T-helper 17 cell (primary cell): Measurements from ENCODE around the gene PITPNC1. TPM values are rescaled to one million over a fixed set of nuclear protein-coding genes. Genes with fewer than 3 reads are reported as not detected.
"Not testable (repeated sequence)": the region's sequence is repeated elsewhere in the genome, so short reads cannot be mapped to it uniquely, and the experiment has no call there.

Source experiments
- ATAC-seq: fragments of 150-1000 bp; cut with Tn5 transposase; 2 replicates; pipeline ENCODE4 v1.10.0; 2021; ENCODE audit warnings: mild to moderate bottlenecking, moderate library complexity
- DNase-seq, 3 donors: peaks; one replicate each; pipeline versions ENCODE4 v3.0.0 to v3.0.0-alpha.2; 2020 to 2021
- H3K9me3 ChIP-seq: one replicate; pipeline ENCODE4 v1.7.0; 2013; ENCODE audit warnings: low read length, mild to moderate bottlenecking; ENCODE audit not compliant: control insufficient read depth, poor library complexity, severe bottlenecking
- H3K27ac Mint-ChIP-seq: one replicate; pipeline ENCODE4 v1.8.0; 2022; ENCODE audit warnings: mild to moderate bottlenecking, moderate library complexity, mixed read lengths
- H3K27me3 Mint-ChIP-seq: one replicate; pipeline ENCODE4 v1.8.0; 2022; ENCODE audit warnings: mixed read lengths
- H3K36me3 Mint-ChIP-seq: one replicate; pipeline ENCODE4 v1.8.0; 2022; ENCODE audit warnings: low read depth, mixed read lengths
- H3K4me1 Mint-ChIP-seq: one replicate; pipeline ENCODE4 v1.8.0; 2022; ENCODE audit warnings: mild to moderate bottlenecking, mixed read lengths
- H3K4me3 Mint-ChIP-seq: one replicate; pipeline ENCODE4 v1.8.0; 2022; ENCODE audit warnings: mild to moderate bottlenecking, moderate library complexity, mixed read lengths
- total RNA-seq, 4 donors: library from RNA in 2 of 4; stranded (reverse) in 2 of 4; gene quantifications; one replicate each; pipeline ENCODE4 v1.2.3 and lab custom pipeline; 2022 to 2026

PITPNC1 gene
- total RNA-seq, 2 donors from 2014 or later: 72.9 to 82.0 TPM

GRCh38 chr17:67485666-67486065 lies 108.6 kb downstream of the PITPNC1 start:
- Mint-ChIP-seq H3K36me3 (peaks cover 2% of the 10 kb centered on the region), H3K27me3 (no peaks in the 10 kb centered on the region), H3K27ac (no peak overlapping the region), H3K4me3 (no peak overlapping the region), H3K4me1 (peaks cover 36% of the 10 kb centered on the region)
- H3K9me3 ChIP-seq: no peaks in the 10 kb centered on the region
- ATAC-seq (no peak), DNase-seq (no peak)

DNA sequence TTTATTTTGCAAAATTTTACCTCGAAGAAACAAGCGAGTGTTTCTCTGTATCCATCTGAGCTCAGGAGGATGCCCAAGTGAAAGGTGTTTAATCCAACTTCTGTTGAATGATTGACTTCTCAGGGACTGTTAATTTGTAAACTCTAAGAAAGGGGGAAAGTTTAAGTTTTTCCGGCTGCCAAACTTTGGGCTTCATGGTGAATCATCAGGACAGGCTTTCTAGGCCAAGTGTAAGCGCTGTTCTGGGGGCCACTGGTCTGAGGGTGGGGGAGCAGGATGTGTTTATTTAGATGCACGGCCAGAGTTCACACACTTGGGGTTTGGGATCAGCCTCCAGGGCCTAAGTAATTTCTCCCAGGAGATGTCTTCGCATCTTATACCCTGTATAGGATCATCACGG lies 110.4 kb downstream of the PITPNC1 start:
- ATAC-seq (no peak), DNase-seq (no peak)
- Mint-ChIP-seq H3K4me3 (no peak overlapping the region), H3K27ac (peak overlapping the region; percentile 79), H3K27me3 (no peaks in the 10 kb centered on the region), H3K36me3 (peaks cover 2% of the 10 kb centered on the region), H3K4me1 (peaks cover 37% of the 10 kb centered on the region)
- H3K9me3 ChIP-seq: no peaks in the 10 kb centered on the region

DNA sequence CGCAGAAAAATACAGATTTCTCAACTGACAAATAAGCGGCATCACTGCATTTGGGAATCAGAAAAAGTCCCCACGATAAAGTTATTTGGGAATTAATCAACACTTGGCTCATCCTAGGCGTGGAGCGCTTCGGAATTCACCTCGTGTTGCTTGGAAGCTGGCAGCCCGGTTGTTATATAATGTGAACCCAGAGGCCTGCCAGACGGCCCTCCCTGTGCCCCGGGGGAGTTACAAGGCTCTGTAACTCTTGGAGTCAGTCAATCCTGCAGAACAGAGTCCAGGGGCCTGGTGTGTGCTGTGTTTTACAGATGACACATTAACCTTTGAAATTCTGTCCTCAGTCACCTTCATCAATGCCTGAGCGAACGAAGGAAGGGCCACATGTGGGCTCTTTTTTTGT lies 111.1 kb downstream of the PITPNC1 start:
- Mint-ChIP-seq H3K4me1 (peaks cover 39% of the 10 kb centered on the region), H3K27ac (no peak overlapping the region)

DNA sequence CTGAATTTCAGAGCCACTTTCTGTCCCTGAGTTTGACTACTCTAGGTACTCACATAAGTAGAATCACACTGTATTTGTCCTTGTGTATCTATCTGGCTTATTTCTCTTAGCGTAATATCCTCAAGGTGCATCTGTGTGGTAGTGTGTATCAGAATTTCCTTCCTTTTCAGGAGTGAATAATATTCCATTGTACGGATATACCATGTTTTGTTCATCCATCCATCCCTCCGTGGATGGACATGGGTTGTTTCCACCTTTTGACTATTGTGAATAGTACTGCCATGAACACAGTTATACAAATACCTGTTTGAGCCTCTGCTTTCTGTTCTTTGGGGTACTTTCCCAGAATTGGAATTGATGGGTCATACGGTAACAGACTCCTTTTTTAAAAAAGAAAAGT lies 111.7 kb downstream of the PITPNC1 start:
- Mint-ChIP-seq H3K27ac (no peak overlapping the region), H3K4me1 (peaks cover 41% of the 10 kb centered on the region), H3K27me3 (no peaks in the 10 kb centered on the region), H3K4me3 (no peak overlapping the region), H3K36me3 (peaks cover 2% of the 10 kb centered on the region)
- ATAC-seq: no peak
- H3K9me3 ChIP-seq: no peaks in the 10 kb centered on the region
- DNase-seq: no peak

More for the DNA sequence above, 111.1 kb downstream of the PITPNC1 start:
- peaks cover 2% of the 10 kb centered on the region for H3K36me3 Mint-ChIP-seq
- no peaks in the 10 kb centered on the region for H3K9me3 ChIP-seq
- no peak for ATAC-seq
- no peak for DNase-seq
- no peak overlapping the region for H3K4me3 Mint-ChIP-seq
- H3K27me3 Mint-ChIP-seq: no peaks in the 10 kb centered on the region

DNA sequence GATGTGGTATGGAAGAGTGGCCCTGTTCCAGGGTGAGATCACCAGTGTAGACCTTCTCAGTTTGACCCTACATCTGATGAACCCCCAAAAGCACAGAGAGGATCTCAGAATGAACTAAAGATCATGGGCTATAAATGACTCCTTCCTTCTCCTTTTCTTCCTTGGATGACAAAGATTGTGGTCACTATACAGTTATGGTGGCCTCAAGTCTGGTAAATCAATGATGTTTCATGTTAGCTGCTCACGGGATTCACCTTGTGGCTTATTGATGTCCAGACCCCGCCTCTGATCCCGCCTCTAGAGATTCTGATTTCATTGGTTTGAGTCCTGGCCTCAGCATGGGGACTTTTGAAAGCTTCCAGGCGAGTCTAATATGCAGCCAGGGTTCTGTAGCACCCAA lies 112.2 kb downstream of the PITPNC1 start:
- H3K4me3 Mint-ChIP-seq: no peak overlapping the region
- H3K4me1 Mint-ChIP-seq: peaks cover 37% of the 10 kb centered on the region
- ATAC-seq (no peak), DNase-seq (no peak)
- H3K36me3 Mint-ChIP-seq: no peaks in the 10 kb centered on the region
- no peaks in the 10 kb centered on the region for H3K9me3 ChIP-seq
- peak overlapping the region; percentile 65 for H3K27ac Mint-ChIP-seq
- H3K27me3 Mint-ChIP-seq: no peaks in the 10 kb centered on the region

GRCh38 chr17:67490471-67490870 lies 113.4 kb downstream of the PITPNC1 start:
- ATAC-seq (no peak), DNase-seq (no peak)
- H3K9me3 ChIP-seq: no peaks in the 10 kb centered on the region
- no peak overlapping the region for H3K4me3 Mint-ChIP-seq
- peaks cover 36% of the 10 kb centered on the region for H3K4me1 Mint-ChIP-seq
- H3K27ac Mint-ChIP-seq: no peak overlapping the region
- H3K27me3 Mint-ChIP-seq: no peaks in the 10 kb centered on the region
- no peaks in the 10 kb centered on the region for H3K36me3 Mint-ChIP-seq

DNA sequence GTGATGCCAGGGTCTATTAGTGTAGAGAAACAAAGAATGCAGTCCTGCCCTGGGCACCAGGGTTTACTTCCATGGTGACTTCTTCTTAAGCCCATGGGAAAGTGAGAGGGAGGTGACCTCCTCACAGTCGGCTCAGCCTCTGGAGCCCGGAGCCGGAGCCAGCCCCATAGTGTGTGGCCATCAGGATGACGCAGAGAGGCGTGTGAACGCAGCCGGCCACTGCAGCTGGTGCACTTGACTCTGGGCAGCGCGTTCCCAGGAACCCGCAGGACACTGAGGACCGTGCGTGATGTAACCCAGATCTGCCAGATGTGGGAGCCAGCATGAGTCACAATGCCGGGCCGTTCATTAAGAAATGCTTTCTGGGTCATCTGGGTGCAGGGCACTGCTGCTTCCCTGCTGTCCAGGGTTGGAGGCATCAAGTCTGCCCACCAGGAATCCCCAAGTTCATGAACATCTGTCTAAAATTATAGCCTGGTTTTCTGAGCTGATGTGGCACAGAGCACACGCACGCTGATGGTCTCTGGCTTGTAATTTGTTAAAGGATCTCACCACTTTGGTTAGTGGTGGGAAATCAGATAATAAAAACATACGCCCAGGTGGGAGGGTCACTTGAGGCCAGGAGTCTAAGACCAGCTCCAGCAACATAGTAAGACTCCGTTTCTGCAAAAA lies 114.1 kb downstream of the PITPNC1 start:
- no peaks in the 10 kb centered on the region for H3K9me3 ChIP-seq
- H3K4me1 Mint-ChIP-seq: peaks cover 38% of the 10 kb centered on the region
- H3K4me3 Mint-ChIP-seq: no peak overlapping the region
- no peak for ATAC-seq
- DNase-seq: no peak
- peak overlapping the region; percentile 34 for H3K27ac Mint-ChIP-seq
- H3K27me3 Mint-ChIP-seq: no peaks in the 10 kb centered on the region
- H3K36me3 Mint-ChIP-seq: no peaks in the 10 kb centered on the region

- Mint-ChIP-seq H3K36me3 (no peaks in the 10 kb centered on the region), H3K27me3 (no peaks in the 10 kb centered on the region), H3K4me3 (no peak overlapping the region), H3K4me1 (peaks cover 33% of the 10 kb centered on the region), H3K27ac (peak overlapping the region; percentile 34)
- ATAC-seq (no peak), DNase-seq (no peak)
- no peaks in the 10 kb centered on the region for H3K9me3 ChIP-seq
These were observed 114.6 kb downstream of the PITPNC1 start for GRCh38 chr17:67491681-67492024.

DNA sequence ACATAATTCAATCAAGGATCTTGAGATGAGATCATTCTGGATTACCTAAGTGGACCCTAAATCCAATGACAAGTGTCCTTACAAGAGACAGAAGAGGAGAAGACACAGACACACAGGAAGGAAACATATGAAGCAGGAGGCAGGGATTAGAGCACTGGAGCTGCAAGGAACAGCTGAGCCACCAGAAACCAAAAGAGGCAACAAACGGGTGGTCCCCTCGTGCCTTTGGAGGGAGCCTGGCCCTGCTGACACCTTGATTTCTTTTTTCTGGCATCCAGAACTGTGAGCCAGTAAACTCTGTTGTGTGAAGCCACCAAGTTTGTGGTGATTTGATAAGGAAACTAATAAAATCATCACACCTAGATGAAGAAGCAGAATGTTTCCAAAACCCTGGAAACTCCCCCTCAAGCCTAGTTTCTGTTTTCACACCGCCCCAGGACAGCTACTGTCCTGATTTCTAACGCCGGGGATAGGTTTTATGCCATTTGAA lies 115.2 kb downstream of the PITPNC1 start:
- H3K27ac Mint-ChIP-seq: peak overlapping the region; percentile 34

GRCh38 chr17:67492824-67493517 lies 115.9 kb downstream of the PITPNC1 start:
- H3K9me3 ChIP-seq: no peaks in the 10 kb centered on the region
- no peak for ATAC-seq
- Mint-ChIP-seq H3K36me3 (no peaks in the 10 kb centered on the region), H3K4me1 (peaks cover 26% of the 10 kb centered on the region), H3K27ac (peak overlapping the region; percentile 34), H3K27me3 (no peaks in the 10 kb centered on the region), H3K4me3 (no peak overlapping the region)
- DNase-seq: no peak

More for the DNA sequence above, 115.2 kb downstream of the PITPNC1 start:
- no peaks in the 10 kb centered on the region for H3K27me3 Mint-ChIP-seq
- ATAC-seq: no peak
- H3K36me3 Mint-ChIP-seq: no peaks in the 10 kb centered on the region
- no peaks in the 10 kb centered on the region for H3K9me3 ChIP-seq
- DNase-seq: no peak
- peak overlapping the region; percentile 36 for H3K4me3 Mint-ChIP-seq
- H3K4me1 Mint-ChIP-seq: peaks cover 29% of the 10 kb centered on the region

- Mint-ChIP-seq H3K27ac (no peak overlapping the region), H3K27me3 (no peaks in the 10 kb centered on the region), H3K4me1 (peaks cover 28% of the 10 kb centered on the region), H3K4me3 (no peak overlapping the region), H3K36me3 (no peaks in the 10 kb centered on the region)
- no peaks in the 10 kb centered on the region for H3K9me3 ChIP-seq
- DNase-seq (no peak), ATAC-seq (no peak)
These were observed 116.7 kb downstream of the PITPNC1 start for GRCh38 chr17:67493812-67494211.

DNA sequence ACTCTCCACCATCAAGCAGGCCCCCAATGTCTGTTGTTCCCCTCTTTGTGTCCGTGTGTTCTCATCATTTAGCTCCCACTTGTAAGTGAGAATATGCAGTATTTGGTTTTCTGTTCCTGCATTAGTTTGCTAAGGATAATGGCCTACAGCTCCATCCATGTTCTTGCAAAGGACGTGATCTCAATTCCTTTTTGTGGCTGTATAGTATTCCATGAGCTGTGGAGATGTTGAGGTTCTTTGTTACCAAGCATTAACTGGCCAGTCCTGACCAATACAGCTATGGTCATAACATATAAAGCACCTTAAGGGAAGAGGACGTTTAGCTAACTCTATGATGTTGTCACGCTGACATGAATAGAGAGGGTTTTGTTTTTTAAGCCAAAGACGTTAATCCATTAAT lies 118.5 kb downstream of the PITPNC1 start:
- not testable (repeated sequence) for DNase-seq, H3K9me3 ChIP-seq, H3K27ac Mint-ChIP-seq, ATAC-seq, H3K27me3 Mint-ChIP-seq, H3K36me3 Mint-ChIP-seq, H3K4me3 Mint-ChIP-seq
- peaks cover 28% of the 10 kb centered on the region for H3K4me1 Mint-ChIP-seq

- H3K4me1 Mint-ChIP-seq: peaks cover 33% of the 10 kb centered on the region
- H3K27ac Mint-ChIP-seq: no peak overlapping the region
- DNase-seq (no peak), ATAC-seq (no peak)
- no peak overlapping the region for H3K4me3 Mint-ChIP-seq
- no peaks in the 10 kb centered on the region for H3K9me3 ChIP-seq
- H3K27me3 Mint-ChIP-seq: no peaks in the 10 kb centered on the region
- H3K36me3 Mint-ChIP-seq: no peaks in the 10 kb centered on the region
These were observed 119.2 kb downstream of the PITPNC1 start for GRCh38 chr17:67496286-67496685.

DNA sequence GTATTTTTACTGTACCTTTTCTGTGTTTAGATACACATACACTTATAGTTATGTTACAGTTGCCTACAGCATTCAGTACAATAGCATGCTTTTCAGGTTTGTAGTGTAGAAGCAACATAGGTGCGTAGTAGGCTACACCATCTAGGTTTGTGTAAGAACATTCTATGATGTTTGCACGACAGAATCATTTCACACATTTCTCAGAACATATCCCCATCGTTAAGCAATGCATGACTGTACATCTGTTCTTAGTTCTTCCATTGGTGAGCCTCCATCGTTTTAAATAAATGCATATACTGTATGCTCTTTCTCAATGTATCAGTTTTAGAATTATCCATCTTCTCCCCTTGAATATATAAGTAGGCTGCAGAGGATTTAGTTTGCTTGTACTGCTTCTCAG lies 122.6 kb downstream of the PITPNC1 start:
- Mint-ChIP-seq H3K4me3 (no peak overlapping the region), H3K27ac (no peak overlapping the region), H3K36me3 (no peaks in the 10 kb centered on the region), H3K4me1 (peaks cover 36% of the 10 kb centered on the region), H3K27me3 (no peaks in the 10 kb centered on the region)
- H3K9me3 ChIP-seq: no peaks in the 10 kb centered on the region
- no peak for DNase-seq
- no peak for ATAC-seq
